Endodermal cell (in vitro differentiated cells): Measurements from ENCODE around the gene RASAL2. TPM values are rescaled to one million over a fixed set of nuclear protein-coding genes. Genes with fewer than 3 reads are reported as not detected.

Experiments used
- DNase-seq: peaks from one replicate; pipeline ENCODE4 v3.0.0-alpha.2; 2017
- H3K27ac ChIP-seq: 2 replicates; pipeline ENCODE4 v1.5.1; 2013; ENCODE audit warnings: mild to moderate bottlenecking, low read depth, low read length, moderate library complexity
- H3K27me3 ChIP-seq: 2 replicates; pipeline ENCODE4 v1.6.1; 2013; ENCODE audit warnings: mild to moderate bottlenecking, low read length, moderate library complexity; ENCODE audit not compliant: insufficient read depth, control insufficient read depth, poor library complexity, severe bottlenecking
- H3K36me3 ChIP-seq: 2 replicates; pipeline ENCODE4 v1.7.0; 2013; ENCODE audit warnings: mild to moderate bottlenecking, low read length, moderate library complexity; ENCODE audit not compliant: control insufficient read depth, insufficient read depth
- H3K4me1 ChIP-seq: one replicate; pipeline ENCODE4 v1.7.0; 2013; ENCODE audit warnings: low read length; ENCODE audit not compliant: control insufficient read depth, insufficient read depth
- H3K4me3 ChIP-seq: 2 replicates; pipeline ENCODE4 v1.5.1; 2013; ENCODE audit warnings: mild to moderate bottlenecking, low read length, moderate library complexity
- H3K9ac ChIP-seq: 2 replicates; pipeline ENCODE4 v1.6.1; 2013; ENCODE audit warnings: mild to moderate bottlenecking, low read length, moderate library complexity; ENCODE audit not compliant: poor library complexity, severe bottlenecking; ENCODE audit errors: extremely low read depth
- H3K9me3 ChIP-seq: 2 replicates; pipeline ENCODE4 v1.6.1; 2013; ENCODE audit warnings: mild to moderate bottlenecking, low read length, moderate library complexity; ENCODE audit not compliant: control insufficient read depth
- H3K27ac Mint-ChIP-seq: 2 replicates; pipeline ENCODE4 v1.8.0; 2020; ENCODE audit warnings: mixed read lengths
- H3K27me3 Mint-ChIP-seq: 2 replicates; pipeline ENCODE4 v1.8.0; 2021; ENCODE audit warnings: mild to moderate bottlenecking, mixed read lengths; ENCODE audit not compliant: insufficient read depth
- H3K36me3 Mint-ChIP-seq: 2 replicates; pipeline ENCODE4 v1.8.0; 2020; ENCODE audit warnings: low read depth, mixed read lengths
- H3K4me1 Mint-ChIP-seq: 2 replicates; pipeline ENCODE4 v1.8.0; 2020; ENCODE audit warnings: mixed read lengths
- H3K4me3 Mint-ChIP-seq: 2 replicates; pipeline ENCODE4 v1.8.0; 2020; ENCODE audit warnings: mild to moderate bottlenecking, moderate library complexity, mixed read lengths
- H3K9me3 Mint-ChIP-seq: 2 replicates; pipeline ENCODE4 v1.8.0; 2020; ENCODE audit warnings: mild to moderate bottlenecking, mixed read lengths
- WGBS, 2 experiments: methylation state at CpG; one replicate each; pipeline versions ENCODE4 v1.1.5 to v1.1.7; 2013; ENCODE audit warnings: missing lambda C conversion rate in 2 of 2, mixed read lengths in 1 of 2; ENCODE audit not compliant: insufficient coverage in 1 of 2, insufficient read length in 1 of 2; 5-methylcytosine and 5-hydroxymethylcytosine counted together
- total RNA-seq, 2 donors: library from RNA; stranded (reverse); fragmentation: NEBNext Ultra II Directional in 1 of 2; extraction: Animal tissue kit (Norgen Biotek cat#: 25700) in 1 of 2; gene quantifications; 2 replicates in 1 of 2; 3 replicates in 1 of 2; pipeline ENCODE4 v1.2.1, GENCODE V29; 2021
- TF ChIP-seq, protein P1 (sequence below): fragments of 200-600 bp; sonication (generic); conservative IDR thresholded peaks from 2 replicates; pipeline ENCODE4 v1.5.0; 2021; ENCODE audit warnings: antibody characterized with exemption, mild to moderate bottlenecking

The RASAL2 gene
- total RNA-seq, 2 donors from 2014 or later, result 21.8 to 22.1 TPM

DNA sequence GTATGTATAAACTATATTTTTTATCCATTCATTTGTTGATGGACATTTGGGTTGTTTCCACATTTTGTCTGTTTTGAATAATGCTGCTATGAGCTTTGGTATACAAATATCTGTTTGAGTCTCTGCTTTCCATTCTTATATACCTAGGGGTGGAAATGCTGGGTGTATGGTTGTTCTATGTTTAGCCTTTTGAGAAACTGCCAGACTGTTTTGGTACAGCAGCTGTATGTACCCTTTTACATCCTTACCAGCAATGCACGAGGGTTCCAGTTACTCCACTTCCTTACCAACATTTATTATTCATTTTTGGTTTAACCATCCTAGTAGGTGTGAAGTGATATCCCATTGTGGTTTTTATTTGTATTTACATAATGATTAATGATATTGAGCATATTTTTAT lies 13.9 kb downstream of the RASAL2 start:
- no peaks in the 10 kb centered on the region for H3K4me1 Mint-ChIP-seq
- no peak overlapping the region for H3K4me3 ChIP-seq
- H3K9ac ChIP-seq, result no peak overlapping the region
- no peaks in the 10 kb centered on the region for H3K9me3 Mint-ChIP-seq
- H3K27me3 ChIP-seq, result no peaks in the 10 kb centered on the region
- H3K9me3 ChIP-seq, result no peaks in the 10 kb centered on the region
- H3K4me1 ChIP-seq, result no peaks in the 10 kb centered on the region
- no CpG with 5 or more reads among the region's 1 CpG for WGBS, 2 experiments
- no peak for DNase-seq
- TF ChIP-seq, protein P1, sequence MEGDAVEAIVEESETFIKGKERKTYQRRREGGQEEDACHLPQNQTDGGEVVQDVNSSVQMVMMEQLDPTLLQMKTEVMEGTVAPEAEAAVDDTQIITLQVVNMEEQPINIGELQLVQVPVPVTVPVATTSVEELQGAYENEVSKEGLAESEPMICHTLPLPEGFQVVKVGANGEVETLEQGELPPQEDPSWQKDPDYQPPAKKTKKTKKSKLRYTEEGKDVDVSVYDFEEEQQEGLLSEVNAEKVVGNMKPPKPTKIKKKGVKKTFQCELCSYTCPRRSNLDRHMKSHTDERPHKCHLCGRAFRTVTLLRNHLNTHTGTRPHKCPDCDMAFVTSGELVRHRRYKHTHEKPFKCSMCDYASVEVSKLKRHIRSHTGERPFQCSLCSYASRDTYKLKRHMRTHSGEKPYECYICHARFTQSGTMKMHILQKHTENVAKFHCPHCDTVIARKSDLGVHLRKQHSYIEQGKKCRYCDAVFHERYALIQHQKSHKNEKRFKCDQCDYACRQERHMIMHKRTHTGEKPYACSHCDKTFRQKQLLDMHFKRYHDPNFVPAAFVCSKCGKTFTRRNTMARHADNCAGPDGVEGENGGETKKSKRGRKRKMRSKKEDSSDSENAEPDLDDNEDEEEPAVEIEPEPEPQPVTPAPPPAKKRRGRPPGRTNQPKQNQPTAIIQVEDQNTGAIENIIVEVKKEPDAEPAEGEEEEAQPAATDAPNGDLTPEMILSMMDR, result no peak
- H3K27me3 Mint-ChIP-seq, result no peaks in the 10 kb centered on the region
- H3K27ac ChIP-seq, result no peak overlapping the region
- no peak overlapping the region for H3K27ac Mint-ChIP-seq
- peaks cover 2% of the 10 kb centered on the region for H3K36me3 Mint-ChIP-seq
- no peak overlapping the region for H3K4me3 Mint-ChIP-seq
- no peaks in the 10 kb centered on the region for H3K36me3 ChIP-seq

DNA sequence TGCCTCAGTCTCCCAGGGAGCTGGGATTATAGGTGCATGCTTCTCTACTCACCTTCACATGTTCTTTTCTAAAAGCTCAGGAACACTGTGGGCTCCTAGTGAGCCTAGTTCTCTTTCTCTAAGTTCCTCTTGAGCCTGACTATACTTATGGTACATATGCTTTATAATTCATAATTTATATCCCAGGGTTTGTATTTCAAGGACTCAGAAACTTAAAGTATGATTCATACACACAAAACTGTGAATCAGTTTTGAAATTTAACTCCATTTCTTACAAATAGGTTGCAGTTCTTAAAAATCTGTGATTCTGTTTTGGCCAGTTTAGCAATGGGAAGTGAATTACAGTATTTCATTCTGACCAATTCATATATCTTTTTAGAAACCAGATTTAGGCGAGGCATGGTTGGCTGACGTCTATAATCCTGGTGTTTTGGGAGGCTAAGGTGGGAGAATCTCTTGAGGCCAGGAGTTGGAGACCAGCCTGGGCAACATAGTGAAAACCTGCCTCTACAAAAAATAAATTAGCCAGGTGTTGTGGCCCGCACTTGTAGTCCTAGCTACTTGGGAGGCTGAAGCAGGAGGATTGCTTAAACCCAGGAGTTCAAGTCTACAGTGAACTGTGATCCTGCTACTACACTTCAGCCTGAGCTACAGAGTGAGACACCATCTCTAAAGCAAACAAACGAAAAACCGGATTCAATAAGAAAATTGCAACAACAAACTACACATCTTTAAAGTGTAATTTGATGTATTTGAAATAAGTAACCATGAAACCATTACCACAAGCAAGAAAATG lies 15.6 kb downstream of the RASAL2 start:
- WGBS, 2 experiments, result 79 to 100% methylated on average over 1 to 5 of the region's 5 CpGs
- TF ChIP-seq, protein P1, result no peak
- H3K27ac Mint-ChIP-seq, result no peak overlapping the region

DNA sequence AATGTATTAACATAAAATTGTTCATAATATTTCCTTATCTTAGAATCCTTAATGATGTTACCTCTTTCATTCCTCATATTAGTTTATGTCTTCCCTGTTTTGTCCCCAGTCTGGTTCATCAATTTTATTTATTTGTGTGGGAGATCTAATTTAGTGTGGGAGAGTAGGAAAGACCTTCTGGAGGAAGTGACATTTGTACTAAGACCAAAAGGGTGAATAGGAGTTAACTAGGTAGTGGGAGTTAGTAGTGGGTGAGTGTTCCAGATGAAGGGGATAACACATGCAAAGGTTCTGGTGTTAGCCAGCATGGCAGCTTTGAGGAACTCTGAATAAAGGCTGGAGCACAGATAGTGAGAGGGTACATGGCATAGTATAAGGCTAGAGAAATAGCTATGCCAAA lies 21.4 kb downstream of the RASAL2 start:
- H3K36me3 Mint-ChIP-seq, result peaks cover 17% of the 10 kb centered on the region
- no peak overlapping the region for H3K27ac ChIP-seq
- H3K27me3 Mint-ChIP-seq, result no peaks in the 10 kb centered on the region
- TF ChIP-seq, protein P1, result no peak
- H3K4me3 Mint-ChIP-seq, result no peak overlapping the region
- peaks cover 5% of the 10 kb centered on the region for H3K9me3 ChIP-seq
- H3K9ac ChIP-seq, result no peak overlapping the region
- DNase-seq, result no peak
- no peaks in the 10 kb centered on the region for H3K4me1 ChIP-seq
- H3K27ac Mint-ChIP-seq, result no peak overlapping the region
- H3K36me3 ChIP-seq, result no peaks in the 10 kb centered on the region
- H3K4me3 ChIP-seq, result no peak overlapping the region
- no peaks in the 10 kb centered on the region for H3K27me3 ChIP-seq
- H3K4me1 Mint-ChIP-seq, result no peaks in the 10 kb centered on the region
- H3K9me3 Mint-ChIP-seq, result peaks cover 16% of the 10 kb centered on the region

More for the DNA sequence above, 15.6 kb downstream of the RASAL2 start:
- Mint-ChIP-seq H3K36me3 (peaks cover 2% of the 10 kb centered on the region), H3K27me3 (no peaks in the 10 kb centered on the region), H3K4me1 (no peaks in the 10 kb centered on the region), H3K9me3 (no peaks in the 10 kb centered on the region), H3K4me3 (no peak overlapping the region)
- Histone ChIP-seq H3K9ac (no peak overlapping the region), H3K9me3 (no peaks in the 10 kb centered on the region), H3K27me3 (no peaks in the 10 kb centered on the region), H3K36me3 (no peaks in the 10 kb centered on the region), H3K4me1 (no peaks in the 10 kb centered on the region), H3K4me3 (no peak overlapping the region), H3K27ac (no peak overlapping the region)
- no peak for DNase-seq
